AG10803 (cell line): ENCODE data around the gene PLXNA3.

Experiments used
- DNase-seq: peaks from one replicate; pipeline ENCODE4 v3.0.0; 2010; ENCODE audit warnings: low read depth
- H3K4me3 ChIP-seq: 2 replicates; pipeline ENCODE4 v1.5.1; 2011; ENCODE audit warnings: mild to moderate bottlenecking, low read length, control low read depth
- CTCF ChIP-seq: conservative IDR thresholded peaks from 2 replicates; pipeline ENCODE4 v1.5.1; 2011; ENCODE audit warnings: mild to moderate bottlenecking, low read length, control low read depth, inconsistent platforms

The PLXNA3 gene

GRCh38 chrX:154471839-154472684 lies 14.0 kb downstream of the PLXNA3 start:
- no peak for DNase-seq
- TF ChIP-seq CTCF = no peak
- H3K4me3 ChIP-seq = no peak overlapping the region

GRCh38 chrX:154472685-154473632 lies 14.9 kb downstream of the PLXNA3 start:
- no peak for TF ChIP-seq CTCF
- no peak overlapping the region for H3K4me3 ChIP-seq
- DNase-seq = no peak

- TF ChIP-seq CTCF = no peak
- DNase-seq = no peak
- no peak overlapping the region for H3K4me3 ChIP-seq
Measured at GRCh38 chrX:154473683-154474082, 15.6 kb downstream of the PLXNA3 start.

GRCh38 chrX:154476821-154477220 lies 18.7 kb downstream of the PLXNA3 start:
- H3K4me3 ChIP-seq = no peak overlapping the region
- TF ChIP-seq CTCF = no peak
- DNase-seq = no peak

GRCh38 chrX:154477891-154478477 lies 19.9 kb downstream of the PLXNA3 start:
- no peak for DNase-seq

More at GRCh38 chrX:154477891-154478477, 19.9 kb downstream of the PLXNA3 start:
- peak overlapping the region; percentile 64 for H3K4me3 ChIP-seq
- TF ChIP-seq CTCF = no peak
